A673 (cell line): ENCODE data around the gene DXO.

Experiments
- CTCF ChIP-seq: fragments of 300-800, 200-600 bp; sonication (generic); conservative IDR thresholded peaks from 2 replicates; pipeline ENCODE4 v1.5.1; 2017; ENCODE audit warnings: low read depth, mild to moderate bottlenecking, antibody characterized with exemption, low read length, moderate library complexity, mixed read lengths
- EZH2 ChIP-seq: fragments of 200-600 bp; sonication (generic); IDR thresholded peaks from 2 replicates; pipeline ENCODE4 v1.6.1; 2017; ENCODE audit warnings: borderline replicate concordance, low read depth, mild to moderate bottlenecking, mixed read lengths, antibody characterized with exemption, low read length; ENCODE audit not compliant: poor library complexity, severe bottlenecking

- TF ChIP-seq CTCF = no peak
- no peak for TF ChIP-seq EZH2
Observed at GRCh38 chr6:31971279-31971992, 502 bp downstream of the DXO start.
